PFSK-1 (cell line): ENCODE results near the gene SULT1B1.

ENCODE experiments used
- FOXP2 ChIP-seq: optimal IDR thresholded peaks from 2 replicates; pipeline ENCODE3; 2011; ENCODE audit warnings: borderline replicate concordance, control low read depth, inconsistent platforms; ENCODE audit not compliant: insufficient read depth; ENCODE audit errors: extremely low read length, extremely low read depth
- POLR2AphosphoS5 ChIP-seq: IDR thresholded peaks from 2 replicates; pipeline ENCODE4 v1.6.1; 2012; ENCODE audit warnings: low read depth, mild to moderate bottlenecking, control low read depth, low read length, moderate library complexity
- SIN3A ChIP-seq: IDR thresholded peaks from 2 replicates; pipeline ENCODE4 v1.6.1; 2012; ENCODE audit warnings: mild to moderate bottlenecking, low read length, moderate library complexity, borderline replicate concordance; ENCODE audit not compliant: insufficient read depth
- TAF1 ChIP-seq: IDR thresholded peaks from 2 replicates; pipeline ENCODE4 v1.6.1; 2012; ENCODE audit warnings: low read length, control low read depth, borderline replicate concordance; ENCODE audit not compliant: insufficient read depth
- TF ChIP-seq, protein P1 (sequence below), 2 experiments: IDR thresholded peaks; 2 replicates each; pipeline versions ENCODE4 v1.6.1 to v1.8.0; 2011 to 2012; ENCODE audit warnings: low read depth in 2 of 2, low read length in 2 of 2, control low read depth in 1 of 2, inconsistent platforms in 1 of 2, mild to moderate bottlenecking in 1 of 2, moderate library complexity in 1 of 2; ENCODE audit not compliant: insufficient read depth in 1 of 2

Gene SULT1B1

DNA sequence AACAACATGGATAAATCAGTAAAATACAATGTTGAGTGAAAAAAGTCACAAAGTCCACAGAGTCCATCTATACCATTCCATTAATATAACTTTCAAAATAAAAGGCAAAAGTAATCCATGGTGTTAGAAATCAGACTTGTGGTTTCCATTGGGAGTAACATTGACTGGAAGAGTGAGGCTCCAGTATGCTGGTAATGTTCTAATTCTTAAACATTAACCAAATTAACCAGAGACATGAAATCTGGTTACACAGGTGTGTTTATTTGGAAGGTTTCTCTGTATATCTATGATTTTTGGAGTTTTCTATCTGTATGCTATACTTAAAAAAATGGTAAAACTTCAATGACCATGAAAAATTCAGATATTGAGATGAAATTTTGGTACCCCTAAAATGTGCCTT lies 42.6 kb downstream of the SULT1B1 start:
- TF ChIP-seq, protein P1, sequence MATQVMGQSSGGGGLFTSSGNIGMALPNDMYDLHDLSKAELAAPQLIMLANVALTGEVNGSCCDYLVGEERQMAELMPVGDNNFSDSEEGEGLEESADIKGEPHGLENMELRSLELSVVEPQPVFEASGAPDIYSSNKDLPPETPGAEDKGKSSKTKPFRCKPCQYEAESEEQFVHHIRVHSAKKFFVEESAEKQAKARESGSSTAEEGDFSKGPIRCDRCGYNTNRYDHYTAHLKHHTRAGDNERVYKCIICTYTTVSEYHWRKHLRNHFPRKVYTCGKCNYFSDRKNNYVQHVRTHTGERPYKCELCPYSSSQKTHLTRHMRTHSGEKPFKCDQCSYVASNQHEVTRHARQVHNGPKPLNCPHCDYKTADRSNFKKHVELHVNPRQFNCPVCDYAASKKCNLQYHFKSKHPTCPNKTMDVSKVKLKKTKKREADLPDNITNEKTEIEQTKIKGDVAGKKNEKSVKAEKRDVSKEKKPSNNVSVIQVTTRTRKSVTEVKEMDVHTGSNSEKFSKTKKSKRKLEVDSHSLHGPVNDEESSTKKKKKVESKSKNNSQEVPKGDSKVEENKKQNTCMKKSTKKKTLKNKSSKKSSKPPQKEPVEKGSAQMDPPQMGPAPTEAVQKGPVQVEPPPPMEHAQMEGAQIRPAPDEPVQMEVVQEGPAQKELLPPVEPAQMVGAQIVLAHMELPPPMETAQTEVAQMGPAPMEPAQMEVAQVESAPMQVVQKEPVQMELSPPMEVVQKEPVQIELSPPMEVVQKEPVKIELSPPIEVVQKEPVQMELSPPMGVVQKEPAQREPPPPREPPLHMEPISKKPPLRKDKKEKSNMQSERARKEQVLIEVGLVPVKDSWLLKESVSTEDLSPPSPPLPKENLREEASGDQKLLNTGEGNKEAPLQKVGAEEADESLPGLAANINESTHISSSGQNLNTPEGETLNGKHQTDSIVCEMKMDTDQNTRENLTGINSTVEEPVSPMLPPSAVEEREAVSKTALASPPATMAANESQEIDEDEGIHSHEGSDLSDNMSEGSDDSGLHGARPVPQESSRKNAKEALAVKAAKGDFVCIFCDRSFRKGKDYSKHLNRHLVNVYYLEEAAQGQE (IDR thresholded peaks at IDR 0.05; ENCODE audit: insufficient read depth in 1 of 2, low read depth in 2 of 2, low read length in 2 of 2), result no peak
- TF ChIP-seq POLR2AphosphoS5 (no peak), SIN3A (no peak), FOXP2 (no peak), TAF1 (no peak)

DNA sequence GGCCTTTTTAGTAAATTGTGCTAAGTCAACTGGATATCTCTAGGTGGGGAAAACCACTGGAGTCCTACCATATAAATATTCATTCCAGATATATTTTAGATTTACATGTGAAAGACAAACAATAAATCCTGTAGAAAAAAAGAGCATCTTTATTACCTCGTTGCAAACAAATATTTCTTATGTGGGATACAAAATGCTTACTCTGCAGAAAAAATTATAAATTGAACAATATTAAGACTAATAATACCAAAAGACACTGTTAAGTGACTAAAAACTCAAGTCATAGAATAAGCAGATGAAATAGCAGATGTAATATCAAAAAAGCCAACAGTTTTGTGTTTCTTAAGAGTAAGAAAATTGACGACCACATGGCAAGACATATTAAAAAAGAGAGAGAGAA lies 43.8 kb downstream of the SULT1B1 start:
- TF ChIP-seq SIN3A, result no peak
- TF ChIP-seq FOXP2, result no peak
- TF ChIP-seq POLR2AphosphoS5, result no peak
- no peak for TF ChIP-seq TAF1
- TF ChIP-seq, protein P1 (IDR thresholded peaks at IDR 0.05; ENCODE audit: insufficient read depth in 1 of 2, low read depth in 2 of 2, low read length in 2 of 2), result no peak

DNA sequence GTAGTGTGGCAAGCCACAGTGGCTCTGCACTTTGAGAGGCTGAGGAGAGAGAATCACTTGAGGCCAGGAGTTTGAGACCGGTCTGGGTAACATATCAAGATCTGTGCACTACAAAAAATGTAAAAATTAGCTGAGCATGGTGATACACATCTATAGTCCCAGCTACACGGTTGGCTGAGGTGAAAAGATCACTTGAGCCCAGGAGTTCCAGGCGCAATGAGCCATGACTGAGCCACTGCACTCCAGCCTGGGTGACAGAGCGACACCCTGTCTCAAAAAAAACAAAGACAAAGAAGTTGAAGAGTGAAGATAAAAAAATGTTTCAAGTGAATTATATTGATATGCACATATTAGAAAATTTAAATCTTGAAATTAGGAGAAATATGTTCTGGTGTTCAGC lies 46.3 kb downstream of the SULT1B1 start:
- TF ChIP-seq POLR2AphosphoS5 (no peak), FOXP2 (no peak), SIN3A (no peak), TAF1 (no peak)
- TF ChIP-seq, protein P1 (IDR thresholded peaks at IDR 0.05; ENCODE audit: insufficient read depth in 1 of 2, low read depth in 2 of 2, low read length in 2 of 2), result no peak

DNA sequence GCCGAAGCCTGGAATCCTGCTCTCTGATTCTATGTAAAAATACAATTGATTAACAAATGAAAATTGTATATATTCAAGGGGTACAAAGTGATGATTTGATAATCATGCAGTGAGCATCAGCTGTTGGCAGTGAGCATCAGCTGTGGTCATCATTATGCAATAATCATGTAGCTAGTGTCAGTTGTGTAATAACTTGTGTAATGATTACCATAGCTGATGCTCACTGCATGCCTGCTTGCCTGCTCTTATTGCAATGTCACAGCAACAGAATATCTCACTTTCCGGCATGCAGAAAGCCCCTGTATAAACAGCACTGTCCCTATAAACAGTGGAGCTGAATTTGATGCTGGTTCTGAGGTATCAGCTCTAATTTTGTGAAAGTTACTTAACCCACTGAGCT lies 46.8 kb downstream of the SULT1B1 start:
- TF ChIP-seq, protein P1 (IDR thresholded peaks at IDR 0.05; ENCODE audit: insufficient read depth in 1 of 2, low read depth in 2 of 2, low read length in 2 of 2), result no peak
- TF ChIP-seq TAF1 (no peak), SIN3A (no peak), FOXP2 (no peak), POLR2AphosphoS5 (no peak)

DNA sequence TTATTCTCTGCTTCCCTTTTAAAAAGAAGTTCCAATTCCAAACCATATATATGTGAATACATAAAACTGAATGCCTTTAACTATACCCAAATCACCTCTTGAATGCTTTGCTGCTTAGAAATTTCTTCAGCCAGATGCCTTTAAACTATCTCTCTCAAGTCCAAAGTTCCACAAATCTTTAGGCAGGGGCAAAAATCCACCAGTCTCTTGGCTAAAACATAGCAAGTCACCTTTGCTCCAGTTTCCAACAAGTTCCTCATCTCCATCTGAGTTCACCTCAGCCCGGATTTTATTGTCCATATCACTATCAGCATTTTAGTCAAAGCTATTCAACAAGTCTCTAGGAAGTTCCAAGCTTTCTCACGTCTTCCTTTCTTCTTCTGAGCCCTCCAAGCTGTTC lies 49.8 kb downstream of the SULT1B1 start:
- TF ChIP-seq FOXP2, result no peak
- TF ChIP-seq SIN3A, result no peak
- no peak for TF ChIP-seq TAF1
- TF ChIP-seq, protein P1 (IDR thresholded peaks at IDR 0.05; ENCODE audit: insufficient read depth in 1 of 2, low read depth in 2 of 2, low read length in 2 of 2), result no peak
- TF ChIP-seq POLR2AphosphoS5, result no peak
